ENCODE data around the gene PPP2R2C.

The PPP2R2C gene

GRCh38 chr4:6492027-6492590 lies 19.7 kb upstream of the PPP2R2C start:
- Histone ChIP-seq H3K4me1 (ENCODE audit: control insufficient read depth, insufficient read depth, low read depth, low read length) (no peaks in the 10 kb centered on the region), H2BK5ac (ENCODE audit: low read depth, low read length, poor library complexity, severe bottlenecking) (no peak overlapping the region), H3K23ac (ENCODE audit: low read length in 2 of 2) (no peak overlapping the region), H4K91ac (ENCODE audit: low read length) (no peak overlapping the region), H3K9ac (ENCODE audit: low read length) (no peak overlapping the region), H3K79me1 (replicated peaks; ENCODE audit: low read length, poor library complexity, severe bottlenecking) (no peaks in the 10 kb centered on the region), H3K27ac (ENCODE audit: low read length, poor library complexity, severe bottlenecking) (no peak overlapping the region), H2BK15ac (ENCODE audit: low read depth, poor library complexity, severe bottlenecking) (no peak overlapping the region), H3K36me3 (ENCODE audit: control insufficient read depth in 1 of 2, insufficient read depth in 2 of 2, low read depth in 1 of 2, low read length in 2 of 2) (no peaks in the 10 kb centered on the region), H3K14ac (ENCODE audit: low read length in 2 of 2) (no peak overlapping the region), H3K4ac (ENCODE audit: low read depth in 1 of 2, low read length in 2 of 2) (no peak overlapping the region), H3K4me3 (ENCODE audit: insufficient read depth in 1 of 2, low read depth in 1 of 2, low read length in 2 of 2) (no peak overlapping the region), H2BK12ac (ENCODE audit: low read length in 2 of 2) (no peak overlapping the region), H4K8ac (ENCODE audit: low read length) (no peak overlapping the region), H3K4me2 (ENCODE audit: low read length, poor library complexity, severe bottlenecking) (no peak overlapping the region), H3K27me3 (ENCODE audit: control insufficient read depth in 1 of 2, insufficient read depth in 1 of 2, low read length in 2 of 2) (peaks cover 3 to 21% of the 10 kb centered on the region in 2 experiments), H2BK120ac (ENCODE audit: low read depth, low read length) (no peak overlapping the region), H3K9me3 (ENCODE audit: control insufficient read depth, low read length) (peaks cover 18% of the 10 kb centered on the region), H2AFZ (ENCODE audit: low read depth, low read length) (no peak overlapping the region), H3K18ac (ENCODE audit: low read depth in 1 of 2, low read length in 2 of 2) (no peak overlapping the region), H2AK5ac (ENCODE audit: low read length, severe bottlenecking) (no peak overlapping the region)
- no peak for DNase-seq
- 74% methylated on average over 6 of the region's 6 CpGs for WGBS

GRCh38 chr4:6491235-6491634 lies 18.8 kb upstream of the PPP2R2C start:
- H3K4me1 ChIP-seq (ENCODE audit: control insufficient read depth, insufficient read depth, low read depth, low read length): no peaks in the 10 kb centered on the region
- H3K27ac ChIP-seq (ENCODE audit: low read length, poor library complexity, severe bottlenecking): no peak overlapping the region
- no peak overlapping the region for H4K91ac ChIP-seq (ENCODE audit: low read length)
- H3K23ac ChIP-seq (ENCODE audit: low read length in 2 of 2): no peak overlapping the region
- H3K27me3 ChIP-seq (ENCODE audit: control insufficient read depth in 1 of 2, insufficient read depth in 1 of 2, low read length in 2 of 2): peaks cover 3 to 21% of the 10 kb centered on the region in 2 experiments
- H3K18ac ChIP-seq (ENCODE audit: low read depth in 1 of 2, low read length in 2 of 2): no peak overlapping the region
- no peak overlapping the region for H4K8ac ChIP-seq (ENCODE audit: low read length)
- no peak overlapping the region for H2AFZ ChIP-seq (ENCODE audit: low read depth, low read length)
- no peak overlapping the region for H3K4ac ChIP-seq (ENCODE audit: low read depth in 1 of 2, low read length in 2 of 2)
- H2BK15ac ChIP-seq (ENCODE audit: low read depth, poor library complexity, severe bottlenecking): no peak overlapping the region
- DNase-seq: no peak
- no peak overlapping the region for H3K4me2 ChIP-seq (ENCODE audit: low read length, poor library complexity, severe bottlenecking)
- no peaks in the 10 kb centered on the region for H3K36me3 ChIP-seq (ENCODE audit: control insufficient read depth in 1 of 2, insufficient read depth in 2 of 2, low read depth in 1 of 2, low read length in 2 of 2)
- no peaks in the 10 kb centered on the region for H3K79me1 ChIP-seq (replicated peaks; ENCODE audit: low read length, poor library complexity, severe bottlenecking)
- no peak overlapping the region for H2BK5ac ChIP-seq (ENCODE audit: low read depth, low read length, poor library complexity, severe bottlenecking)
- H2BK12ac ChIP-seq (ENCODE audit: low read length in 2 of 2): no peak overlapping the region
- H2BK120ac ChIP-seq (ENCODE audit: low read depth, low read length): no peak overlapping the region
- H3K9ac ChIP-seq (ENCODE audit: low read length): no peak overlapping the region
- no peak overlapping the region for H3K14ac ChIP-seq (ENCODE audit: low read length in 2 of 2)
- H2AK5ac ChIP-seq (ENCODE audit: low read length, severe bottlenecking): no peak overlapping the region
- no peak overlapping the region for H3K4me3 ChIP-seq (ENCODE audit: insufficient read depth in 1 of 2, low read depth in 1 of 2, low read length in 2 of 2)
- peaks cover 26% of the 10 kb centered on the region for H3K9me3 ChIP-seq (ENCODE audit: control insufficient read depth, low read length)

- Histone ChIP-seq H4K91ac (ENCODE audit: low read length) (no peak overlapping the region), H2AK5ac (ENCODE audit: low read length, severe bottlenecking) (no peak overlapping the region), H3K36me3 (ENCODE audit: control insufficient read depth in 1 of 2, insufficient read depth in 2 of 2, low read depth in 1 of 2, low read length in 2 of 2) (no peaks in the 10 kb centered on the region)
Measured at GRCh38 chr4:6489927-6490326, 17.5 kb upstream of the PPP2R2C start.

GRCh38 chr4:6487466-6487865 lies 15.1 kb upstream of the PPP2R2C start:
- Histone ChIP-seq H2BK15ac (ENCODE audit: low read depth, poor library complexity, severe bottlenecking) (no peak overlapping the region), H2BK120ac (ENCODE audit: low read depth, low read length) (no peak overlapping the region), H3K4me1 (ENCODE audit: control insufficient read depth, insufficient read depth, low read depth, low read length) (no peaks in the 10 kb centered on the region), H2BK12ac (ENCODE audit: low read length in 2 of 2) (no peak overlapping the region), H3K36me3 (ENCODE audit: control insufficient read depth in 1 of 2, insufficient read depth in 2 of 2, low read depth in 1 of 2, low read length in 2 of 2) (no peaks in the 10 kb centered on the region), H3K79me1 (replicated peaks; ENCODE audit: low read length, poor library complexity, severe bottlenecking) (no peaks in the 10 kb centered on the region), H4K91ac (ENCODE audit: low read length) (no peak overlapping the region), H3K4me2 (ENCODE audit: low read length, poor library complexity, severe bottlenecking) (no peak overlapping the region), H3K23ac (ENCODE audit: low read length in 2 of 2) (no peak overlapping the region), H3K9ac (ENCODE audit: low read length) (no peak overlapping the region), H4K8ac (ENCODE audit: low read length) (no peak overlapping the region), H3K9me3 (ENCODE audit: control insufficient read depth, low read length) (peaks cover 44% of the 10 kb centered on the region), H3K27ac (ENCODE audit: low read length, poor library complexity, severe bottlenecking) (no peak overlapping the region), H3K18ac (ENCODE audit: low read depth in 1 of 2, low read length in 2 of 2) (no peak overlapping the region), H3K4ac (ENCODE audit: low read depth in 1 of 2, low read length in 2 of 2) (no peak overlapping the region), H3K4me3 (ENCODE audit: insufficient read depth in 1 of 2, low read depth in 1 of 2, low read length in 2 of 2) (no peak overlapping the region), H3K27me3 (ENCODE audit: control insufficient read depth in 1 of 2, insufficient read depth in 1 of 2, low read length in 2 of 2) (peaks cover 3% of the 10 kb centered on the region in 2 experiments), H2BK5ac (ENCODE audit: low read depth, low read length, poor library complexity, severe bottlenecking) (no peak overlapping the region), H2AFZ (ENCODE audit: low read depth, low read length) (no peak overlapping the region), H3K14ac (ENCODE audit: low read length in 2 of 2) (no peak overlapping the region), H2AK5ac (ENCODE audit: low read length, severe bottlenecking) (no peak overlapping the region)
- no CpG with 5 or more reads among the region's 2 CpGs for WGBS
- DNase-seq: no peak

More at GRCh38 chr4:6489927-6490326, 17.5 kb upstream of the PPP2R2C start:
- H3K4ac ChIP-seq (ENCODE audit: low read depth in 1 of 2, low read length in 2 of 2): no peak overlapping the region
- no peak overlapping the region for H2BK12ac ChIP-seq (ENCODE audit: low read length in 2 of 2)
- peaks cover 38% of the 10 kb centered on the region for H3K9me3 ChIP-seq (ENCODE audit: control insufficient read depth, low read length)
- H3K23ac ChIP-seq (ENCODE audit: low read length in 2 of 2): no peak overlapping the region
- no peak overlapping the region for H3K9ac ChIP-seq (ENCODE audit: low read length)
- no peak overlapping the region for H2AFZ ChIP-seq (ENCODE audit: low read depth, low read length)
- H3K4me2 ChIP-seq (ENCODE audit: low read length, poor library complexity, severe bottlenecking): no peak overlapping the region
- H4K8ac ChIP-seq (ENCODE audit: low read length): no peak overlapping the region
- WGBS: 80% methylated on average over 4 of the region's 4 CpGs
- no peaks in the 10 kb centered on the region for H3K4me1 ChIP-seq (ENCODE audit: control insufficient read depth, insufficient read depth, low read depth, low read length)
- H3K27ac ChIP-seq (ENCODE audit: low read length, poor library complexity, severe bottlenecking): no peak overlapping the region
- no peak for DNase-seq
- H2BK120ac ChIP-seq (ENCODE audit: low read depth, low read length): no peak overlapping the region
- H3K27me3 ChIP-seq (ENCODE audit: control insufficient read depth in 1 of 2, insufficient read depth in 1 of 2, low read length in 2 of 2): peaks cover 3 to 15% of the 10 kb centered on the region in 2 experiments
- no peak overlapping the region for H2BK15ac ChIP-seq (ENCODE audit: low read depth, poor library complexity, severe bottlenecking)
- H3K4me3 ChIP-seq (ENCODE audit: insufficient read depth in 1 of 2, low read depth in 1 of 2, low read length in 2 of 2): no peak overlapping the region
- H3K18ac ChIP-seq (ENCODE audit: low read depth in 1 of 2, low read length in 2 of 2): no peak overlapping the region
- no peak overlapping the region for H3K14ac ChIP-seq (ENCODE audit: low read length in 2 of 2)
- no peaks in the 10 kb centered on the region for H3K79me1 ChIP-seq (replicated peaks; ENCODE audit: low read length, poor library complexity, severe bottlenecking)
- H2BK5ac ChIP-seq (ENCODE audit: low read depth, low read length, poor library complexity, severe bottlenecking): no peak overlapping the region
